ENCODE results near the gene RNF123. TPM values are rescaled to one million over a fixed set of nuclear protein-coding genes. Genes with fewer than 3 reads are reported as not detected.
A peak's percentile ranks its signal among the peaks of the same experiment; 100 is the strongest.
"Not testable (repeated sequence)": the region's sequence is repeated elsewhere in the genome, so short reads cannot be mapped to it uniquely, and the experiment has no call there.

Gene RNF123
- total RNA-seq, 1 donor: 19.4 TPM

GRCh38 chr3:49740427-49740826 is 51.1 kb downstream of the RNF123 start:
- TF ChIP-seq, protein P1, sequence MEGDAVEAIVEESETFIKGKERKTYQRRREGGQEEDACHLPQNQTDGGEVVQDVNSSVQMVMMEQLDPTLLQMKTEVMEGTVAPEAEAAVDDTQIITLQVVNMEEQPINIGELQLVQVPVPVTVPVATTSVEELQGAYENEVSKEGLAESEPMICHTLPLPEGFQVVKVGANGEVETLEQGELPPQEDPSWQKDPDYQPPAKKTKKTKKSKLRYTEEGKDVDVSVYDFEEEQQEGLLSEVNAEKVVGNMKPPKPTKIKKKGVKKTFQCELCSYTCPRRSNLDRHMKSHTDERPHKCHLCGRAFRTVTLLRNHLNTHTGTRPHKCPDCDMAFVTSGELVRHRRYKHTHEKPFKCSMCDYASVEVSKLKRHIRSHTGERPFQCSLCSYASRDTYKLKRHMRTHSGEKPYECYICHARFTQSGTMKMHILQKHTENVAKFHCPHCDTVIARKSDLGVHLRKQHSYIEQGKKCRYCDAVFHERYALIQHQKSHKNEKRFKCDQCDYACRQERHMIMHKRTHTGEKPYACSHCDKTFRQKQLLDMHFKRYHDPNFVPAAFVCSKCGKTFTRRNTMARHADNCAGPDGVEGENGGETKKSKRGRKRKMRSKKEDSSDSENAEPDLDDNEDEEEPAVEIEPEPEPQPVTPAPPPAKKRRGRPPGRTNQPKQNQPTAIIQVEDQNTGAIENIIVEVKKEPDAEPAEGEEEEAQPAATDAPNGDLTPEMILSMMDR (IDR thresholded peaks at IDR 0.05; ENCODE audit: insufficient read depth, low read length): no peak
- H3K4me3 ChIP-seq (ENCODE audit: low read depth, low read length): no peak overlapping the region
- DNase-seq (ENCODE audit: low read depth): no peak

GRCh38 chr3:49745986-49746385 is 56.6 kb downstream of the RNF123 start:
- peak; percentile 62 for DNase-seq (ENCODE audit: low read depth)
- no peak overlapping the region for H3K4me3 ChIP-seq (ENCODE audit: low read depth, low read length)
- TF ChIP-seq, protein P1 (IDR thresholded peaks at IDR 0.05; ENCODE audit: insufficient read depth, low read length): peak; percentile 17

GRCh38 chr3:49747792-49748480 is 58.6 kb downstream of the RNF123 start:
- TF ChIP-seq, protein P1 (IDR thresholded peaks at IDR 0.05; ENCODE audit: insufficient read depth, low read length): no peak
- peak; percentile 61 for DNase-seq (ENCODE audit: low read depth)
- H3K4me3 ChIP-seq (ENCODE audit: low read depth, low read length): no peak overlapping the region

- DNase-seq (ENCODE audit: low read depth); H3K4me3 ChIP-seq (ENCODE audit: low read depth, low read length): not testable (repeated sequence)
Measured at GRCh38 chr3:49748874-49749273, 59.5 kb downstream of the RNF123 start.

GRCh38 chr3:49750056-49750455 is 60.7 kb downstream of the RNF123 start:
- no peak overlapping the region for H3K4me3 ChIP-seq (ENCODE audit: low read depth, low read length)
- DNase-seq (ENCODE audit: low read depth): no peak
- TF ChIP-seq, protein P1 (IDR thresholded peaks at IDR 0.05; ENCODE audit: insufficient read depth, low read length): no peak

- TF ChIP-seq, protein P1 (IDR thresholded peaks at IDR 0.05; ENCODE audit: insufficient read depth, low read length): no peak
- DNase-seq (ENCODE audit: low read depth): no peak
- no peak overlapping the region for H3K4me3 ChIP-seq (ENCODE audit: low read depth, low read length)
Measured at GRCh38 chr3:49751501-49751900, 62.1 kb downstream of the RNF123 start.

DNA sequence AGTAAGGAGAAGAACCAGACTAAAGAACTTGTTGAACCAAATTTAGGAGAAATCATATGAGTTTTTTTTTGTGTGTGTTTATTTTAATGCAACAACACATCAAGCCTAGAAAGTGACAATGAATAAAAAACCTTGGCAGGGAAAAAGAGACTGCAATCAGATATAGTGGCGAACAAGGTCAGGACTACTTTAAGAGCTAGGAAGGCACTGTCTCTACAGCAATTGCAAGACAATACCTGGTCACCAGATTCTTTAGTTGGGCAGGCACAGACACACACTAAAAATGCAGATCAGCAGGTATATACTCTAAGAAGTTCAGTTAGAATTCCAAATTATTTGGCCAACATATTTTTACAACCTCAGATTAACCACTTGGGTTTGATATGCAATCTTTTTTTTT is 65.2 kb downstream of the RNF123 start:
- no peak overlapping the region for H3K4me3 ChIP-seq (ENCODE audit: low read depth, low read length)
- no peak for DNase-seq (ENCODE audit: low read depth)
- TF ChIP-seq, protein P1 (IDR thresholded peaks at IDR 0.05; ENCODE audit: insufficient read depth, low read length): no peak
